HG03175 (cell line): ENCODE measurements around the gene VAPB.
"Not testable (repeated sequence)": the region's sequence is repeated elsewhere in the genome, so short reads cannot be mapped to it uniquely, and the experiment has no call there.

ENCODE experiments used
- ATAC-seq: cut with Tn5 transposase; IDR thresholded peaks from one replicate; pipeline ENCODE4 v1.9.1; 2021; ENCODE audit warnings: mild to moderate bottlenecking, moderate library complexity; ENCODE audit not compliant: unreplicated experiment

The VAPB gene

DNA sequence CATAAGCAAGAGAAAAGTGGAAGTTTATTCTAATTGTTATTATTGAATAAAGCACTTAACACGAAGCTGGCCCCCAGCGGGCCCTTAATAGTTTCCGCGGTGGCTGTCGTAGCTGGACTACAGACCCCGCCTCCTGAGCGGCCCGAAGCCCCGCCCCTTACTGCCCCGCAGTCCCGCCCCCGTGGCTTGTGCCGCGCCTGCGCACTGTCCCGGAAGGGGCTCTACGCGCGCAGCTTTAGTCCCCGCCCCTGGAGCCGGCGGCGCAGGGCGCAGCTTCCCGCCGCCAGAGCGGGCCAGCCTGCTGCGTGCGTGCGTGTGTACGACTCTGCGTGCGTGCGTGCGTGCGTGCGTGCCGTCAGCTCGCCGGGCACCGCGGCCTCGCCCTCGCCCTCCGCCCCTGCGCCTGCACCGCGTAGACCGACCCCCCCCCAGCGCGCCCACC is at the start of gene VAPB:
Gene VAPB, plus strand, starts transcription at position 348 of the 442 bp plus-strand sequence. CDS start 231 bp downstream, outside the sequence.
- ATAC-seq, result peak; percentile 98

DNA sequence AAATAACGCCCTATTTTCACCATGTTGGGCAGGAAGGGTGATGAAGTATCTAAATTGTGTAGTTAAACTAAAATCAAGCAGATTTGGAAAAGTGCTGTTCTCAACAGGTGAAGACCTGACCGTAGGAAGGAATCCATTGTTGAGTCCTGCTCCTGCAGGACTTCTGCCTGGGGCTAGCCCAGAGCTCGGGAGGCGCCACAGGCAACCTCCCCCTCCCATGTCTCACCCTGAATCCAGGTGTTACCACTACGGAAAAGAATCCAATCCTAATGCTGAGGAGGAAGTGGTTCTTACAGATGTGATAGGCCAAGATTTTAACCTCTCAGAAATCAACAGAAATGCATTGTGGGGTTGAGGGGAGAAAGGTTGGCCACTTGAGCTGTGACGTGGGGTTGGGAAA is 49.3 kb upstream of the VAPB start:
- ATAC-seq, result no peak

DNA sequence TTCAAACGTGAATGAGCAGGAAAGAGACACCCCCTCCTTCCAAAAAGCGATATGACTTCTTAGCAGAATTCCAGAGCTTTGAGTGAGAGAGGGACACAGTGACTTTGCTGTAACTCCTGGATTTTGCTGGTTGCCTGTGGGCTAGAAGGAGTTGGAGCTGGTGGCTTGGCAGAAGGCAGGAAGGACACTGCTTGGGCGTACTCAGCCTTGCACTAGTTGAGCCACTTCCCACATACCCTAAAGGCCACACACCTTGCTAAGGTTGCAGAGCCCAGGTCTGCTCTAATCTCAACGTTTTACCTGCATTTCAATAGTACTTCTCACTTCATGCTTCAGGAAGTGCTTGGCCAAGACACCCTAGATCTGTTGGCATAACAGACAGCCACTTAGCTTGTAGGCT is 48.9 kb upstream of the VAPB start:
- no peak for ATAC-seq

GRCh38 chr20:58340853-58341252 is 48.2 kb upstream of the VAPB start:
- ATAC-seq, result no peak

DNA sequence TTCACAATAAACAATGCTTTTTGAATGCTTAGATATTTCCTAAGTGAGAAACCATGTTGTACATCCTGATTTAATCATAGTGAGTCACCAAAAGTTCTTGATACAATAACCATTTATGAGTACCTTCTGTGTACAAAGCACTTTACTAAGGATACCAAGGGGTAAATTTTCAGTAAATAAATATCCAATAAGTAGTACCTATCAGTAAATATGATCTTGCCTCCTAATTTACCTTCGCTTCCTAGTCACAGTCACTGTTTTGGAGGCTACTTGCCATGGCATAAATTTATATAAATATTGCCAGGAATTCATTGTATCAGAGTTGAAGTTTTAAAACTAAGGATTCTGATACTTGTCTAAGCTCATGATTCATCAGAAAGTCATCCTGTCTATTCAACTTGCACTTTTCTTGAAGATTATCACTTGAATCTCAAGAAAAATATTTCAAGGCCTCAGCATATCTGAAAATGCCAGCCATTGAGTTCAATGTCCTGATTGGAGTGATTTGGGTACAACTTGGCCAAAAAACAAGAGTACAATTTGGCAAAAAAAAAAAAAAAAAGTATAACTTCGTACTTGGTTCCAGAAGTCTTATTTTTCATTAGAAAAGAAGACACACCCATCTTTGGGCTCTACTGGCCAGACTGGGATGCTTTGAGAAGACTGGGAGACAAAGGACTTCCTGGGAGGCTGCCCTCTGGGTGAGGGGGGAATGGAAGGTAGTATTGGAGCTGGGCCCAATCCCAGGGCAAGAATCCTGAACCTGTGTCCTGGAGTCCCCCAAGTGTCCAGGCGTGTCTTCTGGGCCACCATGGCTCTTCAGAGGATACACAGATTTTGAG is 46.7 kb upstream of the VAPB start:
- ATAC-seq, result no peak

DNA sequence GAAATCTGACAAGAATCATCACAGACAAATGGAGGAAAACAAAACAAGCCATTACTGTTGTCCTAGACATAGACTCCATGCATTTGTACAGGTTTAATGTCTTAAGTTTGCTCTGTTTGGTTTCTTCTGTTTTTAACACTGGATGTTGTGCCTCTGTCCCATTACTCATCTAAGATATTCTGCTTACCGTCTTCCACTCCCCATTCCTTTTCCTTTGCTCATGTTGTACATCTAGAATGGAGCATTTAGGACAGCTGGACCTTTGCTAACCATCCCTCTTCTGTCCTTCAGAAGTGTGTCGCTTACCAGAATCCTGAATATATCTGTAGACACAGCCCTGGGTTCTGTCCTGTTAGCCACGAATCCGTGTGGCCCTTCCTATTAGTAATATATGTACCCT is 44.3 kb upstream of the VAPB start:
- ATAC-seq, result no peak

DNA sequence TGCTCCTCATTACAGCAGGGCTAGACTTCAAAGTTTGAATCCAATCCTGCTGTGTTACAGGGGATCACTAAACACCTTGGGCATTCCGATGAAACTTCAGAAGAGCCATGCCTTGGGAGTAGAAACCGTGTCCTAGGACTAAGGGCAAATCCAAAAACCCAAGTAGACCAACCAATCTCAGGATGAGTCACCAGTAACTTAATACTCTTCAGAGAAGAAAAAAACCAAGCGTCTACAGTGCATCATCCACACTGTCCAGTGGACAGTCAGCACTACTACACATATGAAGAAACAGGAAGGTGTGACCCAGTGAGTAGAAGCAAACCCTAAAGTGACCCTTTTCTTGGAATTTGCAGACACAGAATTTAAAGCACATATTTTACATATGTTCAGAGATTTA is 39.5 kb upstream of the VAPB start:
- no peak for ATAC-seq

DNA sequence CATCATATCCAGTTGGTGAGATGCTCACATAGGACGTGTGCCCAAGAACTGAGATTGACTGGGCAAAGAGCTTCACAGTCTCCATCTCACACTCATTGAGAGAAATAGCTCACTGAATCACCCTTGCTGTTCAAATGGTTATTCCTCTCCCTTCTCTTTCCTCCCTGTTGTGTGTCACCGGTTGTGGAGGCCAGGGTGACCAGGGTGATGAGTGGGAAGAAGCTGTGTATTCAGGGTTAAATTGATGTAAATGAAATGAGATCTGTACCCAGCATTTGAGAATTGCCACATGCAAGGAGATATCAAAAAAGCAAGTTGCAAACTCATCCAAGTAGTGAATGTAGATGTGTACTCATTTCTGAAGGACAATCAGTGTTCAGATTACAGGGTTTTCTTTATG is 36.6 kb upstream of the VAPB start:
- ATAC-seq, result no peak

DNA sequence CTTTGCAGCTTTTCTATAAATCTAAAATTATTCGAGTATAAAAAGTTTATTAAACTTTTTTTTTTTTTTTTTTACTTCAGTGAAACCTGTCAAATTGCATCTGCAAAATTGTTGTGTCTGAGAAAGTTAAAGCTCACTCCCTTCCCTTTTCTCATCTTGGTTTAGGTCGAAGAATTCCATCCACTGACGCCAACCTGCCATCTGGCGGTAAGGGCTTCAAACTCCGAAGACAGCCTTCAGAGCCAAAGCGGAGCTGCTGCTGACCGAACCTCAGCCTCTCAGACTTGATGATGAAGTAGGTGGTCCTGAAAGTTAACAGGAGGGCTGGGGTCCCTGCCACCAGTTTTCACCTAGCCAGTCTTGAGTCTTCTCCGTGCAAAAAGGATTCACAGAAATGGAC is 29.6 kb upstream of the VAPB start:
- ATAC-seq, result no peak

- no peak for ATAC-seq
These were observed 28.1 kb upstream of the VAPB start for GRCh38 chr20:58360936-58361335.

DNA sequence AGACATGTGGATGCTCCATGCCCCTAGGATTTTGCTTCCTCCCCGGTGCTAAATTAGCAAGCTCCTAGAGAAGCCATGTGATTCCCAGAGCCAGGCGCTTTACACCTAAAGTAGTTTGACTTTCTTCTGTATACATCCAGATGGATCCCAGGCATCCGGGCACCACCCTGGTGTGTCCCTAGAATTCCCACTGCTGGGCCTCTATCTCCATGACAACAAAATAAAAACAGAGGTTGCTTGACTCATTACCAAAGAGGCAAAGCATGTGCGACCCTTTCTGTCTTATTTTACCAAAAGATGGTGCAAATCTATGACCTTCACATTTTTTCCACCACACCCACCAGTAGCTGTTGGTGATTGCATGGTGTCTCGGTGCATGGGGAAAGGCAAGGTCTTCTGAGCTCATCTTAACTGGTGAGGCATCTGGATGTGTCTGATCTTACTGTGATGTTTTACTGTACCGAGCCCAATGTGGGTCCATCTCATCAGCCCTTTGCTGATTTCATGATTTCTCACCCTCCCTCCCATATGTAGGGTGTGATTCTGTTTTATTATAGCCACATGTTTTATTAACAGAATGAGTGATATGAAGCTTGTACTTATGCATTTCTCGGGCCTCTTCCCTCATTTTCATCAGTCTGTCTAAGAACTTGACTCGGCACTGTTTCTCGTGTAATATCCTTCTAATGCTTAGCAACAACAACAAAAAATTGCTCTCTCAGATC is 27.4 kb upstream of the VAPB start:
- ATAC-seq, result no peak

DNA sequence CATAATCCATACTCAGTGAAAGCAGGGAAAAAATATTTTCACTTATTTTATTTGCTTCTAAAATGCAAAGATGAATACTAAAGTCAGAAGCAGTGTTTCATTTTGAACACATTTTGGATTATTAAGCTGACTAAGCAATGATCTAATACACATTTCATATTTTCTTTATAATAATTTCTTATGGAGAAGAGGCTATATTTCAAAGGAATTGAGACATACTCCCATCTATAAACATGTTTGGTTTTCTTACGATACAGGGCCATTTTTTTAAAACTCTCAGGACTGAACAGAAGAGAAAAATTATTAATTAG is 26.9 kb upstream of the VAPB start:
- ATAC-seq, result no peak

DNA sequence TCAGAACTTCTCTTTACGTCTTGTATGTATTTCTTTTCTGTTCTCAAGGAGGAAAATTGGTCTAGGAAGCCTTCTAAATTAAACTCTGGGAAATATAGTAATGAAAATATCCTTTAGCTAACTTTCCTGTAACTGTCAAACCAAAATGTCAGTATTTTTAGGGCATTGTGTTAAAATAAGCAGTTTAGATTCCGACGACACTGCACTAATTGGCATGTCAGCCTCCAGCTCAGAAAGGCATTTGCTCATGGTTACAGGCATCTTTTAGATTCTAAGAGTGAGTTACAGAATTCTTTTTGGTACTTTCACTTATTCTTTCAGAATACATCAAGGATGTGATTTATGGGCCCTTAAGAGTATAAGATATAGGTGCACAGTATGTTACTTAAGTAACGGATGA is 26.1 kb upstream of the VAPB start:
- ATAC-seq, result no peak

DNA sequence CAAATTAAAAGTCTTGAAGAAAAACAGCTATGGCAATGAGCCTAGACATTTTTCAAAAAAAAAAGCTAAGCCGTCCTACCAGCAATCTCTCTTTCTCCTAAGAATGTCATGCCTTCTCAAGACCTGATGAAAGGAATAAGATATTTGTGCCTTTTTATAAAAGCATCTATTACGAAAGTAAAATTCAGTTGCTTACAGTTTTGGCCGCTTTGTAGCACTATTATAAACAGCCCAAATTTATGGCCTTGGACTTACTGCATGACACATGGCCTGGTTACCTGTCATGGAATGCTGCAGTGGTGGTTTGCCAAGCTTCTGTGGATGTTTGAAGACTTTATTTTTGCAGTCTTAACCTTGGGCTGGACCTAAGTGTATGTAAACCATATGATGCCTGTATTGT is 22.2 kb upstream of the VAPB start:
- no peak for ATAC-seq

- ATAC-seq, result no peak
These were observed 16.2 kb upstream of the VAPB start for GRCh38 chr20:58372806-58373205.

DNA sequence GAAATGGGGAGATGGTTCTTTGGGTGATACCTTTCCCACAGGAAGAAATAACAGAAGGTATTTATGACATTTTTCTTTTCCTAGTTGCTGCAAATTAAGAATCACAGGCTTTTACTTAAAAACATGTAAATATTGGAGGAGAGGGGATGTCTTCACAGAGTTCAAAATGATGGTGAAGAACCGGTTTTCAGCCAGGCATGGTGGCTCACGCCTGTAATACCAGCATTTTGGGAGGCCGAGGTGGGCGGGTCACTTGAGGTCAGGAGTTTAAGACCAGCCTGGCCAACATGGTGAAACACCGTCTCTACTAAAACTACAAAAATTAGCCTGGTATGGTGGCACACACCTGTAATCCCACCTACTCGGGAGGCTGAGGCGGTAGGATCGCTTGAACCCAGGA is 15.7 kb upstream of the VAPB start:
- ATAC-seq, result not testable (repeated sequence)

GRCh38 chr20:58374027-58374850 is 14.8 kb upstream of the VAPB start:
- no peak for ATAC-seq

GRCh38 chr20:58374906-58375758 is 13.9 kb upstream of the VAPB start:
- no peak for ATAC-seq

- no peak for ATAC-seq
These were observed 13.2 kb upstream of the VAPB start for GRCh38 chr20:58375759-58376352.

- no peak for ATAC-seq
These were observed 12.0 kb upstream of the VAPB start for GRCh38 chr20:58377017-58377416.
